Vagina (tissue), 2 donors: ENCODE measurements around the gene TAX1BP1. TPM values are rescaled to one million over a fixed set of nuclear protein-coding genes. Genes with fewer than 3 reads are reported as not detected.

Source experiments
- DNase-seq, 2 donors: peaks; one replicate each; pipeline ENCODE4 v3.0.0-alpha.2; 2017; ENCODE audit errors: extremely low spot score in 2 of 2
- H3K27ac ChIP-seq: fragments of 200-600 bp; sonication (generic); one replicate; pipeline ENCODE4 v1.5.1; 2019
- H3K27me3 ChIP-seq: fragments of 200-600 bp; sonication (generic); one replicate; pipeline ENCODE4 v1.5.1; 2019
- H3K36me3 ChIP-seq, 2 donors: fragments of 200-600 bp; sonication (generic); one replicate each; pipeline ENCODE4 v1.5.1; 2017 to 2019
- H3K4me1 ChIP-seq: fragments of 200-600 bp; sonication (generic); one replicate; pipeline ENCODE4 v1.5.1; 2019
- H3K4me3 ChIP-seq, 2 donors: fragments of 200-600 bp; sonication (generic); 1 replicate in 1 of 2; 2 replicates in 1 of 2; pipeline ENCODE4 v1.5.1; 2016 to 2019
- H3K9me3 ChIP-seq: fragments of 200-600 bp; sonication (generic); one replicate; pipeline ENCODE4 v1.5.1; 2019
- CTCF ChIP-seq, 3 experiments: fragments of 450-650 bp in 2 of 3; fragments of 200-600 bp in 1 of 3; sonication (generic) in 1 of 3; IDR thresholded peaks; one replicate each; pipeline ENCODE4 v1.5.1; 2017 to 2019; ENCODE audit warnings: antibody characterized with exemption in 3 of 3, mild to moderate bottlenecking in 2 of 3, moderate library complexity in 2 of 3
- POLR2A ChIP-seq, 2 donors: fragments of 450-650 bp; IDR thresholded peaks; one replicate each; pipeline ENCODE4 v1.6.1; 2017; ENCODE audit warnings: antibody characterized with exemption in 2 of 2, mild to moderate bottlenecking in 2 of 2, moderate library complexity in 2 of 2
- POLR2AphosphoS5 ChIP-seq, 2 donors: sonication (generic); formaldehyde crosslinking; IDR thresholded peaks; one replicate each; pipeline ENCODE4 v1.9.0; 2017; ENCODE audit warnings: antibody characterized with exemption in 2 of 2, mild to moderate bottlenecking in 2 of 2, low read depth in 1 of 2; ENCODE audit not compliant: insufficient read depth in 1 of 2
- intact Hi-C: fragments of 100-400 bp; cut with DNase I; formaldehyde crosslinking; loops from one replicate; pipeline ENCODE4 v1.15.1; 2023
- total RNA-seq: library from RNA; depleted of rRNA; stranded (reverse); fragments of >200 nt; gene quantifications from one replicate; pipeline ENCODE4 v1.2.3, GENCODE V29; 2016

The TAX1BP1 gene
- total RNA-seq, 1 donor from 2014 or later = 83.2 TPM

GRCh38 chr7:27708485-27708884, 31.5 kb upstream of the TAX1BP1 start:
- TF ChIP-seq POLR2A (IDR thresholded peaks at IDR 0.05) (no peak), POLR2AphosphoS5 (IDR thresholded peaks at IDR 0.05; ENCODE audit: insufficient read depth in 1 of 2, low read depth in 1 of 2) (no peak), CTCF (IDR thresholded peaks at IDR 0.05) (no peak)
- no peak overlapping the region for H3K27ac ChIP-seq
- no peaks in the 10 kb centered on the region for H3K9me3 ChIP-seq
- peaks cover 8% of the 10 kb centered on the region for H3K4me1 ChIP-seq
- H3K27me3 ChIP-seq = no peaks in the 10 kb centered on the region
- H3K4me3 ChIP-seq = no peak overlapping the region
- intact Hi-C loops = no loop called here
- no peak for DNase-seq
- H3K36me3 ChIP-seq = no peaks in the 10 kb centered on the region

- Histone ChIP-seq H3K36me3 (no peaks in the 10 kb centered on the region), H3K9me3 (no peaks in the 10 kb centered on the region), H3K4me3 (no peak overlapping the region), H3K27ac (no peak overlapping the region), H3K27me3 (no peaks in the 10 kb centered on the region), H3K4me1 (peaks cover 8% of the 10 kb centered on the region)
- DNase-seq = no peak
- no peak for TF ChIP-seq POLR2A (IDR thresholded peaks at IDR 0.05)
- intact Hi-C loops = no loop called here
Measured at GRCh38 chr7:27709137-27710075, 30.6 kb upstream of the TAX1BP1 start.

GRCh38 chr7:27712217-27712616, 27.7 kb upstream of the TAX1BP1 start:
- intact Hi-C loops = no loop called here
- H3K27ac ChIP-seq = no peak overlapping the region

GRCh38 chr7:27714831-27715444, 25.0 kb upstream of the TAX1BP1 start:
- intact Hi-C loops = no loop called here
- no peaks in the 10 kb centered on the region for H3K36me3 ChIP-seq
- no peaks in the 10 kb centered on the region for H3K4me1 ChIP-seq
- H3K9me3 ChIP-seq = no peaks in the 10 kb centered on the region
- no peak for DNase-seq
- no peak overlapping the region for H3K27ac ChIP-seq
- H3K27me3 ChIP-seq = no peaks in the 10 kb centered on the region
- H3K4me3 ChIP-seq = no peak overlapping the region
- no peak for TF ChIP-seq POLR2AphosphoS5 (IDR thresholded peaks at IDR 0.05; ENCODE audit: insufficient read depth in 1 of 2, low read depth in 1 of 2)
- no peak for TF ChIP-seq CTCF (IDR thresholded peaks at IDR 0.05)
- no peak for TF ChIP-seq POLR2A (IDR thresholded peaks at IDR 0.05)

More at GRCh38 chr7:27712217-27712616, 27.7 kb upstream of the TAX1BP1 start:
- H3K9me3 ChIP-seq = no peaks in the 10 kb centered on the region
- TF ChIP-seq CTCF (IDR thresholded peaks at IDR 0.05) = no peak
- TF ChIP-seq POLR2A (IDR thresholded peaks at IDR 0.05) = no peak
- no peak for DNase-seq
- no peaks in the 10 kb centered on the region for H3K36me3 ChIP-seq
- peaks cover 8% of the 10 kb centered on the region for H3K4me1 ChIP-seq
- H3K4me3 ChIP-seq = no peak overlapping the region
- no peaks in the 10 kb centered on the region for H3K27me3 ChIP-seq

GRCh38 chr7:27723085-27723484, 16.9 kb upstream of the TAX1BP1 start:
- Histone ChIP-seq H3K36me3 (no peaks in the 10 kb centered on the region), H3K27me3 (no peaks in the 10 kb centered on the region), H3K4me1 (no peaks in the 10 kb centered on the region), H3K9me3 (no peaks in the 10 kb centered on the region), H3K4me3 (no peak overlapping the region), H3K27ac (no peak overlapping the region)
- TF ChIP-seq CTCF (IDR thresholded peaks at IDR 0.05) = no peak
- no peak for TF ChIP-seq POLR2A (IDR thresholded peaks at IDR 0.05)
- DNase-seq = no peak
- intact Hi-C loops = no loop called here
